Uterus (tissue), 4 donors: ENCODE results near the gene LYRM4. TPM values are rescaled to one million over a fixed set of nuclear protein-coding genes. Genes with fewer than 3 reads are reported as not detected.

Experiments used
- DNase-seq, 2 donors: peaks; one replicate each; pipeline ENCODE4 v3.0.0-alpha.2; 2019 to 2020
- H3K27ac ChIP-seq, 2 donors: fragments of 200-600 bp; sonication (generic); 1 replicate in 1 of 2; 2 replicates in 1 of 2; pipeline ENCODE4 v1.5.1; 2016 to 2018
- H3K27me3 ChIP-seq, 2 donors: fragments of 200-600 bp; sonication (generic); one replicate each; pipeline ENCODE4 v1.5.1; 2018 to 2019; ENCODE audit warnings: control low read depth in 1 of 2
- H3K36me3 ChIP-seq, 2 donors: fragments of 200-600 bp; sonication (generic); one replicate each; pipeline ENCODE4 v1.5.1; 2019; ENCODE audit warnings: control low read depth in 1 of 2
- H3K4me1 ChIP-seq, 2 donors: fragments of 200-600 bp; sonication (generic); one replicate each; pipeline ENCODE4 v1.5.1; 2018 to 2019; ENCODE audit warnings: control low read depth in 1 of 2
- H3K4me3 ChIP-seq, 2 donors: fragments of 200-600 bp; sonication (generic); 1 replicate in 1 of 2; 2 replicates in 1 of 2; pipeline ENCODE4 v1.5.1; 2018 to 2019; ENCODE audit warnings: mild to moderate bottlenecking in 1 of 2
- H3K9me3 ChIP-seq, 2 donors: fragments of 200-600 bp; sonication (generic); one replicate each; pipeline ENCODE4 v1.5.1; 2019; ENCODE audit warnings: control low read depth in 1 of 2
- POLR2A ChIP-seq, 2 donors: fragments of 450-650 bp; IDR thresholded peaks; one replicate each; pipeline ENCODE4 v1.6.1; 2016; ENCODE audit warnings: antibody characterized with exemption in 2 of 2, mild to moderate bottlenecking in 1 of 2, moderate library complexity in 1 of 2
- intact Hi-C: fragments of 100-400 bp; cut with DNase I; formaldehyde crosslinking; loops from one replicate; pipeline ENCODE4 v1.15.1; 2023; ENCODE audit warnings: low total_unique reads
- total RNA-seq, 4 donors: library from RNA; depleted of rRNA in 3 of 4; stranded (reverse); fragments of >200 nt in 3 of 4; gene quantifications; one replicate each; pipeline versions ENCODE4 v1.1.0 to v1.2.4, GENCODE V29; 2014 to 2023
- TF ChIP-seq, protein P1 (sequence below), 4 experiments: fragments of 200-600 bp in 2 of 4; fragments of 450-650 bp in 2 of 4; sonication (generic) in 2 of 4; IDR thresholded peaks; one replicate each; pipeline ENCODE4 v1.5.1; 2016 to 2019; ENCODE audit warnings: antibody characterized with exemption in 4 of 4, mild to moderate bottlenecking in 2 of 4, moderate library complexity in 1 of 4
- donor health status: DM: yes; HTN: yes; CAD: no.

The LYRM4 gene
- total RNA-seq, 4 donors from 2014 or later = 3.1 to 33.0 (median 15.7) TPM

DNA sequence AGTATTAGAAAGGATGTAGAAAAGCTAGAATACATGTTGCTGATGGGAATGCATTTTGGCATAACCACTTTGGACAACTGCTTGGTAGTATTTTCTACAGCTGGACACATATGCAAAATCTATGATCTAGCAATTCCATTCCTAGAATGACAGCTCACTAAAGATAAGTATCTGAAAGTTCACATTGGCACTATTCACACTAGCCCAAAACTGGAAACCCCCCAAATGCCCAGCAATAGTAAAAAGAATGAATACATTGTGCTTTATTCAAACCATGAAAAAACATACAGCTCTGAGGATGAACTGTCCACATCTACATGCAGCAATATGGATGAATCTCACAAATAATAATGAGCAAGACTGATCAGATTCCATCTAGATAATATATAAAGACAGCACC, 96.7 kb downstream of the LYRM4 start:
- Histone ChIP-seq H3K27ac (no peak overlapping the region), H3K9me3 (no peaks in the 10 kb centered on the region), H3K27me3 (no peaks in the 10 kb centered on the region), H3K36me3 (no peaks in the 10 kb centered on the region), H3K4me3 (no peak overlapping the region), H3K4me1 (no peaks in the 10 kb centered on the region)
- DNase-seq = no peak
- TF ChIP-seq, protein P1, sequence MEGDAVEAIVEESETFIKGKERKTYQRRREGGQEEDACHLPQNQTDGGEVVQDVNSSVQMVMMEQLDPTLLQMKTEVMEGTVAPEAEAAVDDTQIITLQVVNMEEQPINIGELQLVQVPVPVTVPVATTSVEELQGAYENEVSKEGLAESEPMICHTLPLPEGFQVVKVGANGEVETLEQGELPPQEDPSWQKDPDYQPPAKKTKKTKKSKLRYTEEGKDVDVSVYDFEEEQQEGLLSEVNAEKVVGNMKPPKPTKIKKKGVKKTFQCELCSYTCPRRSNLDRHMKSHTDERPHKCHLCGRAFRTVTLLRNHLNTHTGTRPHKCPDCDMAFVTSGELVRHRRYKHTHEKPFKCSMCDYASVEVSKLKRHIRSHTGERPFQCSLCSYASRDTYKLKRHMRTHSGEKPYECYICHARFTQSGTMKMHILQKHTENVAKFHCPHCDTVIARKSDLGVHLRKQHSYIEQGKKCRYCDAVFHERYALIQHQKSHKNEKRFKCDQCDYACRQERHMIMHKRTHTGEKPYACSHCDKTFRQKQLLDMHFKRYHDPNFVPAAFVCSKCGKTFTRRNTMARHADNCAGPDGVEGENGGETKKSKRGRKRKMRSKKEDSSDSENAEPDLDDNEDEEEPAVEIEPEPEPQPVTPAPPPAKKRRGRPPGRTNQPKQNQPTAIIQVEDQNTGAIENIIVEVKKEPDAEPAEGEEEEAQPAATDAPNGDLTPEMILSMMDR (IDR thresholded peaks at IDR 0.05) = no peak
- TF ChIP-seq POLR2A (IDR thresholded peaks at IDR 0.05) = no peak
- intact Hi-C loops = no loop called here

DNA sequence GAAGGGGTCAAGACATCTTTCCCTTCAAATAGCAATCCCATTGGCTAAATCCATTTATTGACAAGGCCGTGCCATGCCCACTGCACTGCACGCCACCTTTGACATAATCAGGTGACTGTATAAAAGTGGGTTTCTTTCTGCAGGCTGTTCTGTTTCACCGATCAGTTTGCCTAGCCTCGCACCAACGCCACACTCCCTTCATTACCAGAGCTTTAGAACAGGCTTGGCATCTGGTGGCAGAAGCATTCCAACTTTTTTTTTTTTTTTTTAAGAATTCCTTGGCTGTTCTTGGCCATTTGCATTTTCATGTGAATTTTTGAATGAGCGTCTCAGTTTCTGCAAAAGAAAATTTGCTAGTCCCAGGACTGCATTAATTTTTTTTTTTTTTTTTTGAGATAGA, 97.5 kb downstream of the LYRM4 start:
- no peaks in the 10 kb centered on the region for H3K36me3 ChIP-seq
- TF ChIP-seq, protein P1 (IDR thresholded peaks at IDR 0.05) = no peak
- TF ChIP-seq POLR2A (IDR thresholded peaks at IDR 0.05) = no peak
- no peaks in the 10 kb centered on the region for H3K9me3 ChIP-seq
- intact Hi-C loops = no loop called here
- no peak for DNase-seq
- H3K4me3 ChIP-seq = no peak overlapping the region
- no peak overlapping the region for H3K27ac ChIP-seq
- no peaks in the 10 kb centered on the region for H3K4me1 ChIP-seq
- no peaks in the 10 kb centered on the region for H3K27me3 ChIP-seq

DNA sequence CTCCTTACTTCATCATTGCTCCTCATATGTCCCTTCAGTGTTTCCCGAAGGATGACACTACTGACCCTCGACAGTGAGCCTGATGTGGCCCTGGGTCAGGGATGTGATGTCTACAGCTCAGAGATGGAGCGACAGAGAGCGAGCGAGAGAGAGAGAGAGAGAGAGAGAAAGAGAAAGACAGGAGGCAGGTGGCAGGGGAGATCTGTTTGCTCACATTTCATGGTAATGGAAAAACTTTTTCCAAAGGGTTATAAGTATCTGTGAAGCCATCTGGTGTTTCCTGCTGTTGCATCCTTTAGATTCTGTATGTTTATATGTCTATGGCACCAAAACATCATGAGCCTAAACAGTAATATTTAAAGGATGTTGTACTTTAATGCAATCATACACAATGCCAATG, 98.4 kb downstream of the LYRM4 start:
- Histone ChIP-seq H3K36me3 (no peaks in the 10 kb centered on the region), H3K4me1 (no peaks in the 10 kb centered on the region), H3K27me3 (no peaks in the 10 kb centered on the region), H3K9me3 (no peaks in the 10 kb centered on the region), H3K4me3 (no peak overlapping the region), H3K27ac (no peak overlapping the region)
- TF ChIP-seq, protein P1 (IDR thresholded peaks at IDR 0.05) = no peak
- TF ChIP-seq POLR2A (IDR thresholded peaks at IDR 0.05) = no peak
- intact Hi-C loops = no loop called here
- no peak for DNase-seq

GRCh38 chr6:5160206-5160605, 100.5 kb downstream of the LYRM4 start:
- no peaks in the 10 kb centered on the region for H3K36me3 ChIP-seq
- H3K27ac ChIP-seq = no peak overlapping the region
- DNase-seq = no peak
- no peaks in the 10 kb centered on the region for H3K9me3 ChIP-seq
- intact Hi-C loops = no loop called here
- H3K4me3 ChIP-seq = no peak overlapping the region
- H3K27me3 ChIP-seq = no peaks in the 10 kb centered on the region
- TF ChIP-seq, protein P1 (IDR thresholded peaks at IDR 0.05) = no peak
- TF ChIP-seq POLR2A (IDR thresholded peaks at IDR 0.05) = no peak
- H3K4me1 ChIP-seq = no peaks in the 10 kb centered on the region

GRCh38 chr6:5159162-5159561, 101.6 kb downstream of the LYRM4 start:
- TF ChIP-seq, protein P1 (IDR thresholded peaks at IDR 0.05) = no peak
- TF ChIP-seq POLR2A (IDR thresholded peaks at IDR 0.05) = no peak
- Histone ChIP-seq H3K9me3 (no peaks in the 10 kb centered on the region), H3K36me3 (no peaks in the 10 kb centered on the region), H3K27me3 (no peaks in the 10 kb centered on the region), H3K4me3 (no peak overlapping the region), H3K27ac (no peak overlapping the region), H3K4me1 (no peaks in the 10 kb centered on the region)
- intact Hi-C loops = no loop called here
- no peak for DNase-seq
